WTC11 (cell line): ENCODE measurements around the gene ZNF782. TPM values are rescaled to one million over a fixed set of nuclear protein-coding genes. Genes with fewer than 3 reads are reported as not detected.

Source experiments
- ATAC-seq: fragments of 200-7000 bp; cut with Tn5 transposase; 2 replicates; pipeline ENCODE4 v1.10.0; 2021; ENCODE audit warnings: mild to moderate bottlenecking, moderate library complexity
- CTCF ChIA-PET: fragments of 300-600 bp; sonication (Branson Sonifier 250); formaldehyde crosslinking; loops from one replicate; lab custom pipeline; 2021; ENCODE audit warnings: antibody characterized with exemption; lab: Charles Lee
- POLR2A ChIA-PET: fragments of 350-600 bp; sonication (Branson Sonifier 250); formaldehyde crosslinking; loops from one replicate; lab custom pipeline; 2021; ENCODE audit warnings: antibody characterized with exemption; lab: Charles Lee
- DNase-seq: peaks from one replicate; pipeline ENCODE4 v3.0.0; 2021; ENCODE audit warnings: low spot score
- H3K27ac Mint-ChIP-seq: 2 replicates; pipeline ENCODE4 v1.8.0; 2021; ENCODE audit warnings: mixed read lengths
- H3K27me3 Mint-ChIP-seq: 2 replicates; pipeline ENCODE4 v1.8.0; 2021; ENCODE audit warnings: low read depth, mild to moderate bottlenecking, moderate library complexity, mixed read lengths
- H3K36me3 Mint-ChIP-seq: 2 replicates; pipeline ENCODE4 v1.8.0; 2021; ENCODE audit warnings: mixed read lengths
- H3K4me1 Mint-ChIP-seq: 2 replicates; pipeline ENCODE4 v1.8.0; 2022; ENCODE audit warnings: mixed read lengths
- H3K4me3 Mint-ChIP-seq: 2 replicates; pipeline ENCODE4 v1.8.0; 2021; ENCODE audit warnings: mild to moderate bottlenecking, moderate library complexity, mixed read lengths
- H3K9me3 Mint-ChIP-seq: 2 replicates; pipeline ENCODE4 v1.8.0; 2021; ENCODE audit warnings: mixed read lengths
- AFF4 ChIP-seq: sonication (generic); formaldehyde crosslinking; IDR thresholded peaks from 2 replicates; pipeline ENCODE4 v1.8.1; 2023; ENCODE audit warnings: mild to moderate bottlenecking, missing genetic modification reagents, borderline replicate concordance
- ATF1 ChIP-seq: sonication (generic); formaldehyde crosslinking; IDR thresholded peaks from 2 replicates; pipeline ENCODE4 v1.8.1; 2023; ENCODE audit warnings: mild to moderate bottlenecking, moderate library complexity, missing genetic modification reagents
- CBFB ChIP-seq: sonication (generic); formaldehyde crosslinking; IDR thresholded peaks from 2 replicates; pipeline ENCODE4 v1.8.1; 2022; ENCODE audit warnings: mild to moderate bottlenecking, low read depth, missing genetic modification reagents
- CDX4 ChIP-seq: fragments of 250-450 bp; sonication (Bioruptor Pico); IDR thresholded peaks from 2 replicates; pipeline ENCODE4 v1.9.0; 2021; ENCODE audit warnings: moderate library complexity, mild to moderate bottlenecking, inconsistent platforms, borderline replicate concordance
- CREM ChIP-seq: sonication (generic); formaldehyde crosslinking; IDR thresholded peaks from 2 replicates; pipeline ENCODE4 v1.8.1; 2022; ENCODE audit warnings: mild to moderate bottlenecking, missing genetic modification reagents, moderate library complexity
- ELF4 ChIP-seq: sonication (generic); formaldehyde crosslinking; IDR thresholded peaks from 2 replicates; pipeline ENCODE4 v1.8.1; 2022; ENCODE audit warnings: low read depth, mild to moderate bottlenecking, moderate library complexity, missing genetic modification reagents
- FOXJ3 ChIP-seq: sonication (generic); formaldehyde crosslinking; IDR thresholded peaks from 2 replicates; pipeline ENCODE4 v1.9.0; 2021; ENCODE audit warnings: missing genetic modification reagents, mild to moderate bottlenecking, borderline replicate concordance
- FOXK1 ChIP-seq: sonication (generic); formaldehyde crosslinking; IDR thresholded peaks from 2 replicates; pipeline ENCODE4 v1.8.0; 2022; ENCODE audit warnings: mild to moderate bottlenecking, moderate library complexity, missing genetic modification reagents
- GABPB1 ChIP-seq: sonication (generic); formaldehyde crosslinking; IDR thresholded peaks from 2 replicates; pipeline ENCODE4 v1.8.1; 2023; ENCODE audit warnings: mild to moderate bottlenecking, missing genetic modification reagents
- MYBL2 ChIP-seq: sonication (generic); formaldehyde crosslinking; IDR thresholded peaks from 2 replicates; pipeline ENCODE4 v1.8.1; 2023; ENCODE audit warnings: mild to moderate bottlenecking, moderate library complexity, missing genetic modification reagents
- NFATC4 ChIP-seq: fragments of 250-450 bp; sonication (Bioruptor Pico); IDR thresholded peaks from 2 replicates; pipeline ENCODE4 v1.9.0; 2021; ENCODE audit warnings: mild to moderate bottlenecking
- NR1H2 ChIP-seq: sonication (generic); formaldehyde crosslinking; IDR thresholded peaks from 2 replicates; pipeline ENCODE4 v1.9.0; 2021; ENCODE audit warnings: mild to moderate bottlenecking, moderate library complexity, missing genetic modification reagents
- OVOL2 ChIP-seq: fragments of 250-450 bp; sonication (Bioruptor Pico); IDR thresholded peaks from 2 replicates; pipeline ENCODE4 v1.9.0; 2021; ENCODE audit warnings: mild to moderate bottlenecking, borderline replicate concordance
- TEAD1 ChIP-seq: sonication (generic); formaldehyde crosslinking; IDR thresholded peaks from 2 replicates; pipeline ENCODE4 v1.8.0; 2022; ENCODE audit warnings: mild to moderate bottlenecking, missing genetic modification reagents
- TEAD4 ChIP-seq: sonication (generic); formaldehyde crosslinking; IDR thresholded peaks from 2 replicates; pipeline ENCODE4 v1.8.0; 2022; ENCODE audit warnings: mild to moderate bottlenecking, missing genetic modification reagents
- ZBTB21 ChIP-seq: sonication (generic); formaldehyde crosslinking; IDR thresholded peaks from 2 replicates; pipeline ENCODE4 v1.8.1; 2023; ENCODE audit warnings: mild to moderate bottlenecking, missing genetic modification reagents, borderline replicate concordance
- ZNF121 ChIP-seq: sonication (generic); formaldehyde crosslinking; IDR thresholded peaks from 2 replicates; pipeline ENCODE4 v1.8.0; 2023; ENCODE audit warnings: missing genetic modification reagents
- ZNF317 ChIP-seq: sonication (generic); formaldehyde crosslinking; IDR thresholded peaks from 2 replicates; pipeline ENCODE4 v1.8.1; 2023; ENCODE audit warnings: low read depth, mild to moderate bottlenecking, moderate library complexity, missing genetic modification reagents, borderline replicate concordance
- ZNF396 ChIP-seq: fragments of 250-450 bp; sonication (Bioruptor Pico); IDR thresholded peaks from 2 replicates; pipeline ENCODE4 v1.8.0; 2021; ENCODE audit warnings: mild to moderate bottlenecking, moderate library complexity, borderline replicate concordance
- ZNF423 ChIP-seq: fragments of 250-450 bp; sonication (Bioruptor Pico); IDR thresholded peaks from 2 replicates; pipeline ENCODE4 v2.1.2; 2022; ENCODE audit warnings: mild to moderate bottlenecking, moderate library complexity
- total RNA-seq: library from RNA; stranded (reverse); gene quantifications from 3 replicates; pipeline ENCODE4 v1.2.3, GENCODE V29; 2021
- TF ChIP-seq, protein P1 (sequence below): sonication (generic); formaldehyde crosslinking; conservative IDR thresholded peaks from 2 replicates; pipeline ENCODE4 v1.8.1; 2023; ENCODE audit warnings: mild to moderate bottlenecking, low read depth, missing genetic modification reagents, moderate library complexity
- TF ChIP-seq, protein P2 (sequence below): fragments of 250-450 bp; sonication (Bioruptor Pico); IDR thresholded peaks from 2 replicates; pipeline ENCODE4 v2.1.2; 2022; ENCODE audit warnings: mild to moderate bottlenecking, moderate library complexity
- TF ChIP-seq, protein P3 (sequence below): sonication (generic); formaldehyde crosslinking; IDR thresholded peaks from 2 replicates; pipeline ENCODE4 v1.8.0; 2023; ENCODE audit warnings: mild to moderate bottlenecking, missing genetic modification reagents

Gene ZNF782
- total RNA-seq, 1 experiment from 2014 or later, result 6.2 TPM

DNA sequence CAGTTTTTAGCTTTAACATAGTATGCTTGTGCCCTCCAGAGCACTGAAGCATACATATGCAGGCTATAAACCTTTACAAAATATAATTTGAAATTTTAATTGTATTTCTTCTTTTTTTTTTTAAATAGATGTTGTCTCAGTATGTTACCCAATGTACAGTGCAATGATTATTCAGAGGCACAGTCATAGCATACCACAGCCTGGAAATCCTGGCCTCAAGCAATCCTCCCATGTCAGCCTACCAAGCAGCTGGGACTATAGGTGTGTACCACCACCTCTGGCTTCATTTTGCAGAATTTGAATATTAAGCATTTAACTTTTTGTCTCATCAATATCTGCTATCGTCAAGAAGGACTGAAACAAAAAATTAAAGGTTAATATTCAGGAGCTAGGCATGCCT is 16.9 kb upstream of the ZNF782 start (continued):
- TF ChIP-seq MYBL2 (CRISPR knock-in tag), result no peak
- TF ChIP-seq TEAD4 (CRISPR knock-in tag), result no peak
- TF ChIP-seq, protein P1, sequence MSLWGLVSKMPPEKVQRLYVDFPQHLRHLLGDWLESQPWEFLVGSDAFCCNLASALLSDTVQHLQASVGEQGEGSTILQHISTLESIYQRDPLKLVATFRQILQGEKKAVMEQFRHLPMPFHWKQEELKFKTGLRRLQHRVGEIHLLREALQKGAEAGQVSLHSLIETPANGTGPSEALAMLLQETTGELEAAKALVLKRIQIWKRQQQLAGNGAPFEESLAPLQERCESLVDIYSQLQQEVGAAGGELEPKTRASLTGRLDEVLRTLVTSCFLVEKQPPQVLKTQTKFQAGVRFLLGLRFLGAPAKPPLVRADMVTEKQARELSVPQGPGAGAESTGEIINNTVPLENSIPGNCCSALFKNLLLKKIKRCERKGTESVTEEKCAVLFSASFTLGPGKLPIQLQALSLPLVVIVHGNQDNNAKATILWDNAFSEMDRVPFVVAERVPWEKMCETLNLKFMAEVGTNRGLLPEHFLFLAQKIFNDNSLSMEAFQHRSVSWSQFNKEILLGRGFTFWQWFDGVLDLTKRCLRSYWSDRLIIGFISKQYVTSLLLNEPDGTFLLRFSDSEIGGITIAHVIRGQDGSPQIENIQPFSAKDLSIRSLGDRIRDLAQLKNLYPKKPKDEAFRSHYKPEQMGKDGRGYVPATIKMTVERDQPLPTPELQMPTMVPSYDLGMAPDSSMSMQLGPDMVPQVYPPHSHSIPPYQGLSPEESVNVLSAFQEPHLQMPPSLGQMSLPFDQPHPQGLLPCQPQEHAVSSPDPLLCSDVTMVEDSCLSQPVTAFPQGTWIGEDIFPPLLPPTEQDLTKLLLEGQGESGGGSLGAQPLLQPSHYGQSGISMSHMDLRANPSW (CRISPR knock-in tag), result no peak

- peaks cover 44% of the 10 kb centered on the region for H3K27me3 Mint-ChIP-seq
- H3K4me1 Mint-ChIP-seq, result 0 out of 2 replicates have a peak, but pooled peaks cover 3% of the 10 kb centered on the region
- ATAC-seq, result no peak
- CTCF ChIA-PET, result no interaction called here
- POLR2A ChIA-PET, result no interaction called here
- no peak overlapping the region for H3K4me3 Mint-ChIP-seq
- no peak for DNase-seq
- TF ChIP-seq NFATC4 (CRISPR knock-in tag), result no peak
- TF ChIP-seq FOXK1 (CRISPR knock-in tag), result no peak
- TF ChIP-seq, protein P2, sequence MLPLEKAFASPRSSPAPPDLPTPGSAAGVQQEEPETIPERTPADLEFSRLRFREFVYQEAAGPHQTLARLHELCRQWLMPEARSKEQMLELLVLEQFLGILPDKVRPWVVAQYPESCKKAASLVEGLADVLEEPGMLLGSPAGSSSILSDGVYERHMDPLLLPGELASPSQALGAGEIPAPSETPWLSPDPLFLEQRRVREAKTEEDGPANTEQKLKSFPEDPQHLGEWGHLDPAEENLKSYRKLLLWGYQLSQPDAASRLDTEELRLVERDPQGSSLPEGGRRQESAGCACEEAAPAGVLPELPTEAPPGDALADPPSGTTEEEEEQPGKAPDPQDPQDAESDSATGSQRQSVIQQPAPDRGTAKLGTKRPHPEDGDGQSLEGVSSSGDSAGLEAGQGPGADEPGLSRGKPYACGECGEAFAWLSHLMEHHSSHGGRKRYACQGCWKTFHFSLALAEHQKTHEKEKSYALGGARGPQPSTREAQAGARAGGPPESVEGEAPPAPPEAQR (CRISPR knock-in tag), result no peak
- no peak for TF ChIP-seq CBFB (CRISPR knock-in tag)
- TF ChIP-seq GABPB1, result no peak
- TF ChIP-seq ATF1, result no peak
- TF ChIP-seq AFF4 (CRISPR knock-in tag), result no peak
- no peak for TF ChIP-seq CDX4 (CRISPR knock-in tag)
- no peak for TF ChIP-seq ZBTB21 (CRISPR knock-in tag)
- no peak overlapping the region for H3K27ac Mint-ChIP-seq
- H3K9me3 Mint-ChIP-seq, result peaks cover 20% of the 10 kb centered on the region
- peaks cover 11% of the 10 kb centered on the region for H3K36me3 Mint-ChIP-seq
Measured at GRCh38 chr9:96868709-96869108, 14.4 kb upstream of the ZNF782 start.

GRCh38 chr9:96867079-96867804 is 12.9 kb upstream of the ZNF782 start:
- ChIA-PET POLR2A (no interaction called here), CTCF (no interaction called here)
- DNase-seq (no peak), ATAC-seq (no peak)
- Mint-ChIP-seq H3K4me3 (no peak overlapping the region), H3K27ac (no peak overlapping the region), H3K9me3 (peaks cover 25% of the 10 kb centered on the region), H3K4me1 (0 out of 2 replicates have a peak, but pooled peaks cover 3% of the 10 kb centered on the region), H3K27me3 (peaks cover 31% of the 10 kb centered on the region), H3K36me3 (peaks cover 11% of the 10 kb centered on the region)
- TF ChIP-seq NR1H2 (no peak), FOXJ3 (CRISPR knock-in tag) (no peak), ZNF396 (no peak), ZNF423 (CRISPR knock-in tag) (no peak), OVOL2 (CRISPR knock-in tag) (no peak), ELF4 (CRISPR knock-in tag) (no peak), ZNF317 (CRISPR knock-in tag) (no peak), TEAD1 (CRISPR knock-in tag) (no peak), ZNF121 (CRISPR knock-in tag) (no peak), CREM (CRISPR knock-in tag) (no peak)
- TF ChIP-seq, protein P3, sequence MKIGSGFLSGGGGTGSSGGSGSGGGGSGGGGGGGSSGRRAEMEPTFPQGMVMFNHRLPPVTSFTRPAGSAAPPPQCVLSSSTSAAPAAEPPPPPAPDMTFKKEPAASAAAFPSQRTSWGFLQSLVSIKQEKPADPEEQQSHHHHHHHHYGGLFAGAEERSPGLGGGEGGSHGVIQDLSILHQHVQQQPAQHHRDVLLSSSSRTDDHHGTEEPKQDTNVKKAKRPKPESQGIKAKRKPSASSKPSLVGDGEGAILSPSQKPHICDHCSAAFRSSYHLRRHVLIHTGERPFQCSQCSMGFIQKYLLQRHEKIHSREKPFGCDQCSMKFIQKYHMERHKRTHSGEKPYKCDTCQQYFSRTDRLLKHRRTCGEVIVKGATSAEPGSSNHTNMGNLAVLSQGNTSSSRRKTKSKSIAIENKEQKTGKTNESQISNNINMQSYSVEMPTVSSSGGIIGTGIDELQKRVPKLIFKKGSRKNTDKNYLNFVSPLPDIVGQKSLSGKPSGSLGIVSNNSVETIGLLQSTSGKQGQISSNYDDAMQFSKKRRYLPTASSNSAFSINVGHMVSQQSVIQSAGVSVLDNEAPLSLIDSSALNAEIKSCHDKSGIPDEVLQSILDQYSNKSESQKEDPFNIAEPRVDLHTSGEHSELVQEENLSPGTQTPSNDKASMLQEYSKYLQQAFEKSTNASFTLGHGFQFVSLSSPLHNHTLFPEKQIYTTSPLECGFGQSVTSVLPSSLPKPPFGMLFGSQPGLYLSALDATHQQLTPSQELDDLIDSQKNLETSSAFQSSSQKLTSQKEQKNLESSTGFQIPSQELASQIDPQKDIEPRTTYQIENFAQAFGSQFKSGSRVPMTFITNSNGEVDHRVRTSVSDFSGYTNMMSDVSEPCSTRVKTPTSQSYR, result no peak
